ELF-1 (cell line): ENCODE data around the gene NCKAP5L.
A peak's percentile ranks its signal among the peaks of the same experiment; 100 is the strongest.
"Not testable (repeated sequence)": the region's sequence is repeated elsewhere in the genome, so short reads cannot be mapped to it uniquely, and the experiment has no call there.

Experiments used
- DNase-seq: peaks from one replicate; pipeline ENCODE4 v3.0.0-alpha.2; 2016; ENCODE audit warnings: low read depth, low spot score

Gene NCKAP5L

GRCh38 chr12:49864798-49865090, 36.5 kb upstream of the NCKAP5L start:
- DNase-seq = no peak

GRCh38 chr12:49863946-49864797, 36.0 kb upstream of the NCKAP5L start:
- no peak for DNase-seq

- DNase-seq = not testable (repeated sequence)
Observed at GRCh38 chr12:49860921-49861320, 32.7 kb upstream of the NCKAP5L start.

DNA sequence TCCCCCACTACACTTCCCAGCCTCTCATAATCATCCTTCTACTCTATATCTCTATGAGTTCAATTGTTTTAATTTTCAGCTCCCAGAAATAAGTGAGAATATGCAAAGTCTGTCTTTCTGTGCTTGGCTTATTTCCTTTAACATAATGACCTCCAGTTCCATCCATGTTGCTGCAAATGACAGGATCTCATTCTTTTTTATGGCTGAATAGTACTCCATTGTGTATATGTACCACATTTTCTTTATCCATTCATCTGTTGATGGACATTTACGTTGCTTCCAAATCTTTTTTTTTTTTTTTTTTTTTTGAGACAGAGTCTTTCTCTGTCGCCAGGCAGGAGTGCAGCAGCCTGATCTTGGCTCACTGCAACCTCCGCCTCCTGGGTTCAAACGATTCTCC, 27.7 kb upstream of the NCKAP5L start:
- not testable (repeated sequence) for DNase-seq

DNA sequence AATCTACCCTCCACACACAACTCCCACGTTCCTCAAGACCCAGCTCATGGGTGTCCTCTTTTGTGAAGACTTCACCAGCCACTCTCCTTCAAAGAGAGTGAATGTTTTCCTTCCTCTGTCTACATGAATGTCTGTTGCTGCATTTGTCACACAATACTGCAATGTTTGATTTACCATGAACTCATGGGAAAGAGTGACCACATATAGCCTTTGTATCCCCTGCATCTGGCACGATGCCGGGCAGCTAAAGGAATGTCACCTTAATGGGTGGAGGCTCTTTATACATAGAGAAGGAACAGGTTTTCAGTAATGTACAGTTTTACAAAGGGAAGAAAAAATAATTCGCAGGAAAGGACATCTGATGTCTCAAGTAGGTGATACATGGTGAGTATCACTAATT, 26.8 kb upstream of the NCKAP5L start:
- no peak for DNase-seq

GRCh38 chr12:49853671-49854070, 25.5 kb upstream of the NCKAP5L start:
- DNase-seq = no peak

DNA sequence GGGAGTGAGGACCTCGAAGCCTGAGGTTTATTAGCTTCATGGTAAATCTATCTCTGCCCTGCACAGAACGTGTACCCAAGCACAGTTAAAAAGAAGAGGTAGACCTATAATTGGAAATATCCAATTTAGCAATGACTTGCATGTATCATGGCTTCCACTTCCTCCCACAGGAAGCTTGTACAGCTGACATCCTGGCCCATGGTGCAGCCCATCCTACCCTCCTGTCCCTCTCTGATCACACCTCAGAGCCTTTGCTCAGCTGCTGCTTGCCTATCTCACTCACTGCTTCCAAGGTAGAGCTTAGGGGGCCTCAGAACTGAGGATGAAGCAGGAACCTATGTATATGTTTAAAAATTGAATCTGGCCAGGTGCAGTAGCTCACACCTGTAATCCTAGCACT, 18.9 kb upstream of the NCKAP5L start:
- no peak for DNase-seq

DNA sequence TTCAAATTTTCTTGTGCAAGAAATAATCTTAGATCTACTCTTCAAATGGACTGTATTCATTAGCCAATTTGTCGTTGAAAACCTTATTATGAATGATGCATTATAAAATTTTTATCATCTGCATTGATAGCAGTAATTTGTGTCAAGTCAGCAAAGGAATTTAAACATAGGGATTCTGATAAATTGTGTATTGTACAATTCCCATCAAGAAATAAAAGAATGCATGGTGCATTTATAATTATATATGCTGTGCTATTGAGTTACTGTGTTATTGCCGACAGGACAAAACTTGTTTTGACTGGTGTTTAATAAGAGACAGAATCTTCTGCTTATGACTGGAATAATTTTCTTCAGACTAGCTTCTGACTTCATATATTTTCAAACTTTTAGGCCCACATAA, 17.8 kb upstream of the NCKAP5L start:
- no peak for DNase-seq

- no peak for DNase-seq
Observed at GRCh38 chr12:49843876-49844437, 15.7 kb upstream of the NCKAP5L start.

DNA sequence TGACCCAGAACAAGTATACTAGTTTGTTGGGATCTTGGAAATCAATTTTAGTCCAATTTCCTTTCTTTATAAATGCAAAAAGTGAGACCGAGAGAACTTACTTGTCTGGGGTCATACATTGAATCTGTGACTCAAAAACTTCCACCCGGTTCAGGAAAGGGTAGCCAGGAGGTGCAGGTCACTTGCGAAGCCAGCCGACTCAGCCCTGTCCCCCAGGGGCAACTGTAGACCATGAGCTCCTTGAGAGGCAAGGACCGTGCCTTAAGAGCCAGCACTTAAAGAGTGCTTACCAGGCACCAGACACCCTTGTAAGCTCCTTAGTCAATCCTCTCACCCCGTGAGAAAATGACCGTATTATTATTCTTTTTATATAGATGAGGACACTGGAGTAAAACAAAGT, 15.2 kb upstream of the NCKAP5L start:
- DNase-seq = no peak

- peak; percentile 89 for DNase-seq
Observed at GRCh38 chr12:49842519-49843352, 14.5 kb upstream of the NCKAP5L start, which contains the start of gene BCDIN3D. Gene BCDIN3D (minus strand): TSS chr12:49843106. CDS start chr12:49843087, 19 bp downstream.

- DNase-seq = peak; percentile 34
Observed at GRCh38 chr12:49838973-49839633, 10.9 kb upstream of the NCKAP5L start.

DNA sequence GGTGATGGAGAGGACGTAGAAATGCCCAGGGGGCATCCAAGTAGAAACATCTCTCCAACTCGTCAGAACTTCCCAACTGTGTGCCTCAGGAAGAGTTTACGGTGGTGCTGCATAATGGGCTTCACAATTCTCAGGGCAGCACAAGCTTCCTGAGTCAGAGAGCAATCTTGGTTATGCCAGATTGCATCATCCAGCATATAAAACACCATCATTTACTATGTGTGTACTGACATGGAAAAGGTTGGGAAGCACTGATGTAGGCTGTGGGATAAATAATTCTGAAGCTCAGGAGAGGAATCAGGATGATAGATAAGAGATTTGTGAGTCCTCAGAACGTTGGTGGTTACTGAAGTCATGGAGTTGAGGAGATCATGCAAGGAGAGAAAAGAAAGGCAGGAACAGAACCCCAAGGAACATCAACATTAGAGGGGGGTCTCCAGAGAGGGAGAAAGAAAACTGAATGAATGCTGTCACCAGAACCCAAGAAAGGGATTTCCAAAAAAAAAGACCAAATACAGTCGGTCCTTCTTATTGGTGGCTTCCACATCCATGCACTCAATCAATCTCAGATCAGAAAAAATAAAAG, 4.7 kb upstream of the NCKAP5L start:
- DNase-seq = no peak

DNA sequence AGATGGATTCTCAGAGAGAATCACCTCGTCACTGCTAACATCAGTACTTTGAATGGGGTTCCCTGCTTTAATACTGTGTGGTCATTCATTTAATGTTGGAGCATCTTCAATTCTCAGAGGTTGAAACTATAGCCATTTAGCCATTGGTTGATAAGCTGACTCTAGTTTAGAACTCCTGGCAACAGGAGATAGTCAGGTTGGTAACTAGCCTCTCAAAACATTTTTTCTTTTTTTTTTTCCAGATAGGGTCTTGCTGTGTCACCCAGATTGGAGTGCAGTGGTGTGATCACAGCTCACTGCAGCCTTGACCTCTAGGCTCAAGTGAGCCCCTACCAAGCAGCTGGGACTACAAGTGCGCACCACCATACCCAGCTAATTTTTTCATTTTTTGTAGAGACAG, 3.5 kb upstream of the NCKAP5L start:
- DNase-seq = no peak

DNA sequence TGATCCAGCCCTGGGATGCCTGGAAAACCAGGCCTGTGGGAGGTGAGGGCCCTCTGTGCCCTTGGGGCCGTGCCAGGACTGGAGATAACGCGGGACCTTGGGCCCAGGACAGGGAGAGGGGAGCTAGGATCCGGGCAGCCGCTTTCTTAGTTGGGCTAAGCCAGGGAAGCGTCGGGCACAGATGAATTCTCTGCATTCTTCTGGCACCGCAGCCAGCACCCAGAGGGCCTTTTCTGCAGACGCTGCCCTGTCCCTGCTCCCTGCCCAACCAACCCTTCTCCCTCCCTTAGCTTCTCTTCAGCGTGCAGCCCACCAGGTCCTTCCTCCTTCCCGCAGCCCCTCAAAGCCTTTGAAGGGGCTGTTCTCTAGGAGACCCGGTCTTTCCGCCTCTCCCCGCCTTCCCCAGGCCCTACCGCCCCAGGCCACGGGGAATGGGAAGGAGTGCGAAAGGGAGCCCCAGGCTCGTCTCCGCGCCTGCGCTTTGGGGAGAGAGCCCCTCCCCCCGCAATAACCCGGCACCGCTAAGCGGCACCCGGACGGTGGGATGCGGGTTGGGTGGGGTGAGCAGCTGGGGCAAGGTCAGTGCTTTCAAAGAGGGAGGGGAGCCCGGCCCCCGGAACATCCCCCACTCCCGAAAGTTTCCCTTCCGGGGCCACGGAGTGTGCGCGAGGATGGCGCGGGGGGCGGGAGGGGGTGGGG, 663 bp downstream of the NCKAP5L start:
- DNase-seq = peak; percentile 89

DNA sequence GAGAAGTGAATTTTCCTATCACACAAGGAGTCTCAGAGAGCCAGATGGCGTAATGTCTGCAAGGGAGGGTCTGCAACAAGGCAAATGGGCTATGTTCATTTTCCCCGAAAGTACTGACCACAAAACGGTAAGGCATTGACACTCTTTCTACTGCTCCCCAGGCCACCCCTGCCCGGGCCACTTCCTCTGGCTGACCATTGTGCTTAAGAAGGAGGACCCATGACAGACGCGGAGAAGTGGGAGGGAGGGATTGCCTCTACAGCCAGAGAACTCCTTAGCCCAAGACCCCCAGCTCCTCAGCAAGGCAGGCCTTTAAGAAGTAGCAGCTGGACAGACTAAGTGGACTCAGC, 1.2 kb downstream of the NCKAP5L start:
- no peak for DNase-seq

DNA sequence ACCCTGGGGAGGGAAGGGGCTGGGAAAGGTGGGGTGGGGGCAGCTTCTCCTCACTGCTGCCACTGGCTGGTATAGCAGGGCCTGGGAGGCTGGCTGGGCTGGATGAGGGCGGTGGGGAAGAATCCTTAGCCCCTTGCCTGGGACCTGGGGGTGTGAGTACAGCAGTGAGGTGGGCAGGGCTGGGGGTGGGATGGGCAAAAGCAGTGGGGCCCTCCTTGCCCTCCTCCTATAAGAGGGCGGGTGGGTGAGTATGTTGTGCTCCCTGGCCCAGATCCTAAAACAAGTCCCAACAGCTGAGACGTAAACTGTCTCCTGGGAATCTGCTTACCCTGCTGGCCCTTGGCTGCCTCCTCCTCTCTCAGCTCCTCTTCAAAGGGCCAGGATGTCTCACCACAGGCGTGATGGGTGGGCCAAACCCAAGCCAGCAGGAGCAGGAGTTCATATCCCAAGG, 2.2 kb downstream of the NCKAP5L start:
- no peak for DNase-seq

GRCh38 chr12:49825360-49825970, 2.7 kb downstream of the NCKAP5L start:
- peak; percentile 26 for DNase-seq

DNA sequence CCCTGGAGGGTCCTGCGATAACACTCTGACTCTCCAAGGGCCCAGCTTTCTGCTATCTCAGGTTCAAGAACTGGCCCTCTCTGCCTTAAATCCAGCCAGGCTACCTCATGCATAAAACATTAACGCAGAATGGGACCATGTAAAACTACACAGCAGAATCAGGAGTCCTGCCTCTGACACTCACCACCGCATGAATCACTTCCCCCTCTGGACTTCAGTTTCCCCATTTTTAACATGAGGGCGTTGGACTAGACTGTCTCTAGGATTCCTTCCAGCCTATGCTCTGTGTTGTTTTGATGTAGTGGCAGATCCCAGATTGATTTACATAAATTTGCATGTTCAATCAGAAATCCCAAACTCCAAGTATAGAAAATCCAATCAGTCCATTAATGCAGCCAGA, 3.3 kb downstream of the NCKAP5L start:
- DNase-seq = no peak

DNA sequence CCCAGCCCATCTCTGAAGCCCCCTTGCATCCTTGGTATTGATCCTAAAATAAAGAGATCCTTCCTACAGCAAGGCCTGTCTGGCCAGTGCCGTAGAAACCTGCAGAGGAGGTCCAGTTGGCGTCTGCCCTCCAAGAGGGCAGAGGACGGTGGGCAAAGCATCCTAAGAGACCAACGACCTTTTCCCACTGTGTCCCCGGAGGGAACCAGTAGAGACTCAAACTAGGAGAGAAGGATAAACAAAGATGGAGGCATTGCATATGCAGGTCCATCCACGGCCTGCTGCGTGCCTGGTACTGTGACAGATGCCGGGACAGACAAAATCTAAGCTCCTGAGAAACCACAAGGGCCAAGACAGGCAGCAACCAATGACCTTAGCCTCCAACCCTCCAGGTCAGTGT, 3.8 kb downstream of the NCKAP5L start:
- DNase-seq = no peak

- no peak for DNase-seq
Observed at GRCh38 chr12:49823951-49824350, 4.3 kb downstream of the NCKAP5L start.
